H1 (cell line): ENCODE data around the gene MCF2L. TPM values are rescaled to one million over a fixed set of nuclear protein-coding genes. Genes with fewer than 3 reads are reported as not detected.

Experiments
- CTCF ChIA-PET: fragments of 300-600 bp; sonication (Branson Sonifier 250); formaldehyde crosslinking; loops from one replicate; lab custom pipeline; 2021; ENCODE audit not compliant: partially characterized antibody; lab: Charles Lee
- POLR2A ChIA-PET: fragments of 300-600 bp; sonication (Branson Sonifier 250); formaldehyde crosslinking; loops from one replicate; lab custom pipeline; 2021; ENCODE audit warnings: inconsistent platforms; ENCODE audit not compliant: partially characterized antibody; lab: Charles Lee
- DNase-seq, 2 experiments: peaks; one replicate each; pipeline versions ENCODE4 v3.0.0 to v3.0.0-alpha.2; 2010 to 2022; ENCODE audit warnings: low spot score in 2 of 2, low read depth in 1 of 2, mixed read lengths in 1 of 2
- FAIRE-seq: peaks from 2 replicates; lab custom pipeline; 2011; peaks lifted over from hg19 to GRCh38; lab: Jason Lieb, UNC
- H2AFZ ChIP-seq: 2 replicates; pipeline ENCODE4 v1.8.1; 2012; ENCODE audit warnings: low read length, inconsistent platforms
- H2AK5ac ChIP-seq: 2 replicates; pipeline ENCODE4 v1.6.1; 2013; ENCODE audit warnings: low read depth, low read length
- H2BK120ac ChIP-seq: replicated peaks from 2 replicates; pipeline ENCODE3; 2013; ENCODE audit warnings: low read depth, low read length, inconsistent platforms
- H2BK12ac ChIP-seq: 2 replicates; pipeline ENCODE4 v1.6.1; 2013; ENCODE audit warnings: low read depth, low read length
- H2BK15ac ChIP-seq: 2 replicates; pipeline ENCODE4 v1.6.1; 2013; ENCODE audit warnings: low read length
- H2BK20ac ChIP-seq: 2 replicates; pipeline ENCODE4 v1.6.1; 2013; ENCODE audit warnings: low read length
- H2BK5ac ChIP-seq: 2 replicates; pipeline ENCODE4 v1.6.1; 2013; ENCODE audit warnings: low read depth, low read length
- H3K14ac ChIP-seq: 2 replicates; pipeline ENCODE4 v1.6.1; 2013; ENCODE audit warnings: inconsistent platforms; ENCODE audit not compliant: insufficient read length
- H3K18ac ChIP-seq: 2 replicates; pipeline ENCODE4 v1.6.1; 2013; ENCODE audit warnings: low read length; ENCODE audit errors: extremely low read depth
- H3K23ac ChIP-seq: 2 replicates; pipeline ENCODE4 v1.6.1; 2013; ENCODE audit warnings: inconsistent platforms; ENCODE audit not compliant: insufficient read length
- H3K23me2 ChIP-seq: 2 replicates; pipeline ENCODE4 v1.6.1; 2013; ENCODE audit warnings: low read depth, low read length
- H3K27ac ChIP-seq: 2 replicates; pipeline ENCODE4 v1.6.1; 2011; ENCODE audit warnings: low read depth, low read length, inconsistent platforms
- H3K27me3 ChIP-seq, 4 experiments: replicated peaks in 1 of 4; 1 replicate in 1 of 4; 2 replicates in 3 of 4; pipeline versions ENCODE4 v1.6.1 to v1.8.1; 2011 to 2013; ENCODE audit warnings: low read length in 3 of 4, mild to moderate bottlenecking in 3 of 4, inconsistent platforms in 2 of 4, mixed read lengths in 2 of 4, moderate library complexity in 1 of 4; ENCODE audit not compliant: control insufficient read depth in 3 of 4, insufficient read depth in 3 of 4; ENCODE audit errors: extremely low read depth in 1 of 4
- H3K36me3 ChIP-seq, 4 experiments: 2 replicates each; pipeline versions ENCODE4 v1.6.1 to v1.8.1; 2011 to 2013; ENCODE audit warnings: mild to moderate bottlenecking in 4 of 4, low read length in 3 of 4, moderate library complexity in 2 of 4, control low read depth in 1 of 4, inconsistent platforms in 1 of 4; ENCODE audit not compliant: insufficient read depth in 4 of 4, control insufficient read depth in 2 of 4
- H3K4ac ChIP-seq: replicated peaks from 2 replicates; pipeline ENCODE3; 2013; ENCODE audit warnings: low read length, low read depth, mixed read lengths, inconsistent platforms; ENCODE audit not compliant: insufficient read length
- H3K4me1 ChIP-seq, 4 experiments: replicated peaks in 1 of 4; 1 replicate in 1 of 4; 2 replicates in 3 of 4; pipeline versions ENCODE4 v1.6.1 to v1.8.1; 2011 to 2013; ENCODE audit warnings: low read length in 3 of 4, inconsistent platforms in 2 of 4, mixed read lengths in 1 of 4; ENCODE audit not compliant: insufficient read depth in 4 of 4, control insufficient read depth in 3 of 4
- H3K4me2 ChIP-seq, 2 experiments: 2 replicates each; pipeline versions ENCODE4 v1.6.1 to v1.8.1; 2011 to 2013; ENCODE audit warnings: low read depth in 2 of 2, low read length in 2 of 2, control low read depth in 1 of 2, inconsistent platforms in 1 of 2, mild to moderate bottlenecking in 1 of 2; ENCODE audit not compliant: insufficient read depth in 1 of 2
- H3K4me3 ChIP-seq, 4 experiments: fragments of 200-600, 300-600 bp in 1 of 4; sonication (generic), shearing (Covaris generic), sonication (Bioruptor Twin) in 1 of 4; 2 replicates each; pipeline versions ENCODE4 v1.5.1 to v1.8.1; 2011 to 2016; ENCODE audit warnings: low read length in 4 of 4, low read depth in 3 of 4, control low read depth in 2 of 4, inconsistent platforms in 2 of 4, mild to moderate bottlenecking in 2 of 4, mixed read lengths in 1 of 4, moderate library complexity in 1 of 4; ENCODE audit not compliant: insufficient read depth in 2 of 4; ENCODE audit errors: extremely low read depth in 1 of 4
- H3K56ac ChIP-seq: replicated peaks from 2 replicates; pipeline ENCODE3; 2013; ENCODE audit warnings: low read depth, mild to moderate bottlenecking, mixed read lengths, low read length, inconsistent platforms; ENCODE audit not compliant: insufficient read length
- H3K79me1 ChIP-seq: 2 replicates; pipeline ENCODE4 v1.6.1; 2013; ENCODE audit warnings: low read depth, low read length, control low read depth
- H3K79me2 ChIP-seq, 2 experiments: 2 replicates each; pipeline versions ENCODE4 v1.6.1 to v1.8.1; 2012 to 2013; ENCODE audit warnings: low read length in 2 of 2, mild to moderate bottlenecking in 2 of 2, inconsistent platforms in 1 of 2; ENCODE audit not compliant: insufficient read depth in 2 of 2, control insufficient read depth in 1 of 2
- H3K9ac ChIP-seq, 4 experiments: replicated peaks in 1 of 4; 1 replicate in 1 of 4; 2 replicates in 3 of 4; pipeline versions ENCODE4 v1.6.1 to v1.8.1; 2011 to 2013; ENCODE audit warnings: low read depth in 3 of 4, low read length in 3 of 4, control low read depth in 2 of 4, mild to moderate bottlenecking in 2 of 4, moderate library complexity in 2 of 4, inconsistent platforms in 1 of 4; ENCODE audit errors: extremely low read depth in 1 of 4
- H3K9me3 ChIP-seq, 2 experiments: 2 replicates each; pipeline versions ENCODE4 v1.6.1 to v1.8.1; 2012 to 2013; ENCODE audit warnings: mild to moderate bottlenecking in 2 of 2, moderate library complexity in 2 of 2, control low read depth in 1 of 2, inconsistent platforms in 1 of 2, low read depth in 1 of 2, low read length in 1 of 2, mixed read lengths in 1 of 2; ENCODE audit not compliant: insufficient read depth in 2 of 2
- H4K20me1 ChIP-seq, 2 experiments: replicated peaks in 1 of 2; 2 replicates each; pipeline versions ENCODE3 to v1.8.1; 2011 to 2013; ENCODE audit warnings: inconsistent platforms in 2 of 2, low read length in 2 of 2, mild to moderate bottlenecking in 1 of 2; ENCODE audit not compliant: insufficient read depth in 2 of 2, control insufficient read depth in 1 of 2
- H4K5ac ChIP-seq: 2 replicates; pipeline ENCODE4 v1.6.1; 2013; ENCODE audit warnings: low read length, low read depth, mixed read lengths, inconsistent platforms; ENCODE audit not compliant: insufficient read length
- H4K8ac ChIP-seq: 2 replicates; pipeline ENCODE4 v1.8.0; 2013; ENCODE audit warnings: mild to moderate bottlenecking, moderate library complexity, low read length, inconsistent platforms; ENCODE audit not compliant: insufficient read depth; ENCODE audit errors: extremely low read depth
- H4K91ac ChIP-seq: replicated peaks from 2 replicates; pipeline ENCODE3; 2013; ENCODE audit warnings: low read length, mixed read lengths, inconsistent platforms; ENCODE audit not compliant: insufficient read length
- EP300 ChIP-seq, 2 experiments: IDR thresholded peaks; 1 replicate in 1 of 2; 2 replicates in 1 of 2; pipeline ENCODE4 v1.6.1; 2011 to 2012; ENCODE audit warnings: low read depth in 2 of 2, low read length in 2 of 2, mild to moderate bottlenecking in 2 of 2, borderline replicate concordance in 1 of 2, inconsistent platforms in 1 of 2, moderate library complexity in 1 of 2
- WGBS, 2 experiments: shearing (Covaris generic) in 1 of 2; methylation state at CpG; one replicate each; pipeline versions ENCODE4 v1.1.6 to v1.1.7; 2013 to 2015; ENCODE audit warnings: low lambda C conversion rate in 2 of 2, mixed read lengths in 2 of 2, inconsistent platforms in 1 of 2, low coverage in 1 of 2, missing lambda C conversion rate in 1 of 2; ENCODE audit not compliant: insufficient replicate concordance in 2 of 2, insufficient coverage in 1 of 2, insufficient read length in 1 of 2; ENCODE audit errors: extremely low coverage in 1 of 2, missing lambda C conversion rate in 1 of 2; 5-methylcytosine and 5-hydroxymethylcytosine counted together
- polyA plus RNA-seq, 7 experiments: library from polyadenylated mRNA; depleted of rRNA in 3 of 7; stranded (reverse) in 5 of 7; unstranded in 2 of 7; fragments of >200 nt in 5 of 7; fragments of 200-250 nt in 2 of 7; gene quantifications; 1 replicate in 5 of 7; 2 replicates in 1 of 7; 4 replicates in 1 of 7; pipeline versions ENCODE4 v1.2.1 to v1.2.3, GENCODE V29; 2011 to 2013; ENCODE audit warnings: missing spikeins in 2 of 7, mixed read lengths in 2 of 7
- total RNA-seq: library from RNA; stranded (reverse); fragmentation: NEBNext Ultra II Directional; extraction: Animal tissue kit (Norgen Biotek cat#: 25700); gene quantifications from 2 replicates; pipeline ENCODE4 v1.2.1, GENCODE V29; 2021

MCF2L gene
- total and polyA plus RNA-seq, 2 of the 8 experiments (the other 6 are each of a cell fraction or from before 2014, with no cell fraction given): 10.1 to 24.4 TPM

DNA sequence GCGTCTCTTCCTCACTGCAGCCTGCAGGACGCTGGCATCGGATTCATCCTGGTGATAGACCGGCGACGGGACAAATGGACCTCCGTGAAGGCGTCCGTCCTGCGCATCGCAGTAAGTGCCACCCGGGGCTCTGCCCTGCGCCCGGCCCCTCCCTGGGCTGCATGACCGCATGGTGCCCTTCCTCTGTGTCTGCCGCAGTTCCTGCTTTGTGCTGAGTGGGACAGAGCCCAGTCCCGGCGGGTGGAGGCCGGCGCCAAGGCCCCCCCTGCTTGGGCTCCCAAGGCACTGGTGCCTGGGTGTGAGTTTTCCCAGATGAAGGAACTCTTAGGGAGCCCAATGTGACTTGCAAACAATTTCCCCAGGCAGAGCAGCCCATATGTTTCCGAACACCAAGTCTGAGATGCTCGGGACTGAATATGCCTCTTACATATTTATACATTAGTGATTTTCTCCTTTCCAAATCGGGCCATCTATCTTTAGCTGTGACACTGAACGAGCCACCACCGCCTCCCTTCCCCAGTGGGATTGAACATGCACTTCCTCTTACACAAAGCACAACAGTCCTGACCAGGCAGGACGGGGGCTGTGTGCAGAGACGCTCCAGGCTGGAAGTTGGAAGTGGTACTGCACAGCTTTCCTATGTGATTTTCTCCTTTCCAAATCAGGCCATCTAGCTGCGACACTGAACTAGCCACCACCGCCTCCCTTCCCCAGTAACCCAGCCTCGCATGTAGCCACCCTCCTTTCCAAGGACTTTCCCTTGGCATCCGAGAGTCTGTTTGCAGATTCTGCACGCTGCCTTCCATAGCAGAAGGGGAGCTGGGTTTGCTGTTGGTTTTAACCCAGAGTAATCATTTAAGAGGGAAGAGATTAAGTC lies 76.5 kb downstream of the MCF2L start:
- no peak overlapping the region for H3K9ac ChIP-seq
- ChIA-PET POLR2A (interaction anchor here (0.5 kb wide), 1 partner anchor 17 kb away, joined by 3 read pairs; no protein-coding TSS in a partner anchor), CTCF (interaction anchor here (0.6 to 3.1 kb wide), 7 partner anchors 9 to 103 kb away, joined by 3 to 10 read pairs (median 3); no protein-coding TSS in a partner anchor)
- no peak overlapping the region for H2BK120ac ChIP-seq
- no peak overlapping the region for H2BK20ac ChIP-seq
- no peak overlapping the region for H3K23ac ChIP-seq
- WGBS, 2 experiments: 89% methylated on average over 32 of the region's 32 CpGs; no CpG with 5 or more reads in 1 of the 2 experiments
- no peak overlapping the region for H3K4ac ChIP-seq
- peak overlapping the region; percentile 28 for H4K8ac ChIP-seq
- no peaks in the 10 kb centered on the region; a peak in 1 of 7 replicates for H3K4me1 ChIP-seq
- H3K23me2 ChIP-seq: peaks cover 2% of the 10 kb centered on the region; the same call in 1 of the 2 replicates
- no peak overlapping the region for H3K27ac ChIP-seq
- H3K18ac ChIP-seq: no peak overlapping the region
- 0 out of 2 replicates have a peak overlapping the region, but pooled peaks have one; percentile 12 for H2BK5ac ChIP-seq
- no peak overlapping the region for H2BK15ac ChIP-seq
- H3K14ac ChIP-seq: no peak overlapping the region
- 0 out of 2 replicates have a peak, but pooled peaks cover 2% of the 10 kb centered on the region for H3K79me1 ChIP-seq
- H4K91ac ChIP-seq: no peak overlapping the region
- H3K4me2 ChIP-seq: no peak overlapping the region
- no peaks in the 10 kb centered on the region for H3K79me2 ChIP-seq
- no peak overlapping the region for H2BK12ac ChIP-seq
- H3K56ac ChIP-seq: no peak overlapping the region
- no peaks in the 10 kb centered on the region for H3K27me3 ChIP-seq
- no peaks in the 10 kb centered on the region for H3K36me3 ChIP-seq
- no peak for DNase-seq
- H3K4me3 ChIP-seq: no peak overlapping the region
- H3K9me3 ChIP-seq: no peaks in the 10 kb centered on the region
- no peak for TF ChIP-seq EP300 (IDR thresholded peaks at IDR 0.05; ENCODE audit: borderline replicate concordance in 1 of 2, low read depth in 2 of 2, low read length in 2 of 2)
- peaks cover 0 to 5% of the 10 kb centered on the region in 2 experiments for H4K20me1 ChIP-seq
- FAIRE-seq: no peak
- no peak overlapping the region for H4K5ac ChIP-seq
- H2AK5ac ChIP-seq: no peak overlapping the region
- no peak overlapping the region for H2AFZ ChIP-seq
